Trophoblast cell (in vitro differentiated cells and primary cell): Measurements from ENCODE around the gene UBAC2.

ENCODE experiments used
- DNase-seq, 2 donors: peaks; one replicate each; pipeline ENCODE4 v3.0.0-alpha.2; 2016
- H2AFZ ChIP-seq: 2 replicates; pipeline ENCODE4 v1.6.1; 2013; ENCODE audit warnings: low read length, moderate library complexity, mild to moderate bottlenecking; ENCODE audit not compliant: insufficient read depth, poor library complexity
- H2AK5ac ChIP-seq: 2 replicates; pipeline ENCODE4 v1.6.1; 2013; ENCODE audit warnings: mild to moderate bottlenecking, low read length
- H2BK120ac ChIP-seq: 2 replicates; pipeline ENCODE4 v1.6.1; 2013; ENCODE audit warnings: low read length, mild to moderate bottlenecking, moderate library complexity; ENCODE audit not compliant: insufficient read depth, poor library complexity
- H2BK12ac ChIP-seq: 2 replicates; pipeline ENCODE4 v1.6.1; 2013; ENCODE audit warnings: mild to moderate bottlenecking, low read length, moderate library complexity
- H2BK5ac ChIP-seq: 2 replicates; pipeline ENCODE4 v1.6.1; 2013; ENCODE audit warnings: low read length, low read depth, moderate library complexity, mild to moderate bottlenecking; ENCODE audit not compliant: poor library complexity
- H3K14ac ChIP-seq: 2 replicates; pipeline ENCODE4 v1.6.1; 2013; ENCODE audit warnings: mild to moderate bottlenecking, low read length
- H3K18ac ChIP-seq: 2 replicates; pipeline ENCODE4 v1.6.1; 2013; ENCODE audit warnings: mild to moderate bottlenecking, low read length
- H3K23ac ChIP-seq: 2 replicates; pipeline ENCODE4 v1.6.1; 2013; ENCODE audit warnings: low read length
- H3K27ac ChIP-seq: 2 replicates; pipeline ENCODE4 v1.5.1; 2013; ENCODE audit warnings: low read depth, mild to moderate bottlenecking, inconsistent platforms, low read length, moderate library complexity
- H3K27me3 ChIP-seq: 2 replicates; pipeline ENCODE4 v1.6.1; 2013; ENCODE audit warnings: inconsistent platforms, mild to moderate bottlenecking, low read length, moderate library complexity; ENCODE audit not compliant: insufficient read depth
- H3K36me3 ChIP-seq, 2 experiments: 1 replicate in 1 of 2; 2 replicates in 1 of 2; pipeline ENCODE4 v1.6.1; 2013; ENCODE audit warnings: low read length in 2 of 2, mild to moderate bottlenecking in 2 of 2, moderate library complexity in 1 of 2; ENCODE audit not compliant: insufficient read depth in 2 of 2, control insufficient read depth in 1 of 2
- H3K4ac ChIP-seq: 2 replicates; pipeline ENCODE4 v1.6.1; 2013; ENCODE audit warnings: low read depth, mild to moderate bottlenecking, low read length, moderate library complexity
- H3K4me1 ChIP-seq, 2 experiments: 1 replicate in 1 of 2; 2 replicates in 1 of 2; pipeline ENCODE4 v1.6.1; 2013; ENCODE audit warnings: low read length in 2 of 2, mild to moderate bottlenecking in 2 of 2, moderate library complexity in 1 of 2; ENCODE audit not compliant: insufficient read depth in 2 of 2, control insufficient read depth in 1 of 2
- H3K4me2 ChIP-seq: 2 replicates; pipeline ENCODE4 v1.6.1; 2013; ENCODE audit warnings: inconsistent platforms, mild to moderate bottlenecking, low read length, moderate library complexity
- H3K4me3 ChIP-seq: 2 replicates; pipeline ENCODE4 v1.5.1; 2013; ENCODE audit warnings: mild to moderate bottlenecking, low read depth, low read length, inconsistent platforms
- H3K79me1 ChIP-seq: one replicate; pipeline ENCODE4 v1.6.1; 2013; ENCODE audit warnings: low read length
- H3K79me2 ChIP-seq: 2 replicates; pipeline ENCODE4 v1.6.1; 2013; ENCODE audit warnings: low read length, mild to moderate bottlenecking; ENCODE audit not compliant: control insufficient read depth, insufficient read depth, poor library complexity
- H3K9ac ChIP-seq: 2 replicates; pipeline ENCODE4 v1.6.1; 2013; ENCODE audit warnings: mild to moderate bottlenecking, low read length
- H3K9me3 ChIP-seq: 2 replicates; pipeline ENCODE4 v1.6.1; 2013; ENCODE audit warnings: low read depth, mild to moderate bottlenecking, control low read depth, inconsistent platforms, low read length; ENCODE audit not compliant: insufficient read depth
- H4K12ac ChIP-seq: 2 replicates; pipeline ENCODE4 v1.6.1; 2013; ENCODE audit warnings: low read depth, mild to moderate bottlenecking, low read length, moderate library complexity
- H4K8ac ChIP-seq: 2 replicates; pipeline ENCODE4 v1.6.1; 2013; ENCODE audit warnings: low read depth, mild to moderate bottlenecking, low read length, moderate library complexity
- H4K91ac ChIP-seq: one replicate; pipeline ENCODE4 v1.6.1; 2013; ENCODE audit warnings: low read depth, mild to moderate bottlenecking, low read length, moderate library complexity
- WGBS: extraction: QIAGEN DNeasy Blood & Tissue Kit; methylation state at CpG from one replicate; pipeline ENCODE4 v1.1.7; 2013; ENCODE audit warnings: missing lambda C conversion rate; ENCODE audit not compliant: insufficient read length, insufficient coverage; ENCODE audit errors: extremely low coverage; 5-methylcytosine and 5-hydroxymethylcytosine counted together

UBAC2 gene

DNA sequence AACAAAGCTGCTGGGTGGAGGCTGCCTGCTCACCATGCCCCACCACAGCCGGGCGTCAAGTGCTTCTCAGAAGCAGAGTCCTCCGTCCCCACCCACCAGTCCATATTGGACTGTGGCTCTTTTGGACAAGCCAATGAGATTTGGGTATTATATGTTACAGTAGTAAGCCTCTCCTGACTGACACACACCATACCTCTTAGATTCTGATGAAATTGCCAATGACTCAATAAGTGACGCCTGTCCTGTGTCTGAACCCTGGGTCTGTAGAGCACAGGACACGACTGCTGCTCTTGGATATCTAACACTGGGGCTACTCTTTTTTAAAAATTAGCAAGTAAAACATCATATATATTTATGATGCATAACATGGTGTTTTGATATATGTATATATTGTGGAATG is 44.8 kb upstream of the UBAC2 start:
- Histone ChIP-seq H3K9me3 (no peaks in the 10 kb centered on the region), H2BK12ac (peak overlapping the region; percentile 8), H2BK5ac (no peak overlapping the region), H3K9ac (no peak overlapping the region), H3K79me1 (peaks cover 1% of the 10 kb centered on the region), H2AFZ (no peak overlapping the region), H2BK120ac (no peak overlapping the region), H2AK5ac (no peak overlapping the region), H3K27ac (no peak overlapping the region), H4K8ac (no peak overlapping the region), H3K4me1 (peaks cover 5 to 14% of the 10 kb centered on the region in 2 experiments), H4K12ac (no peak overlapping the region), H3K14ac (no peak overlapping the region), H3K23ac (no peak overlapping the region), H3K4me2 (no peak overlapping the region), H3K18ac (no peak overlapping the region), H4K91ac (no peak overlapping the region), H3K4ac (no peak overlapping the region), H3K79me2 (no peaks in the 10 kb centered on the region), H3K4me3 (no peak overlapping the region), H3K36me3 (no peaks in the 10 kb centered on the region), H3K27me3 (no peaks in the 10 kb centered on the region)
- DNase-seq, result peak in 1 of 2 donors; percentile 38
- WGBS, result no CpG with 5 or more reads among the region's 5 CpGs

DNA sequence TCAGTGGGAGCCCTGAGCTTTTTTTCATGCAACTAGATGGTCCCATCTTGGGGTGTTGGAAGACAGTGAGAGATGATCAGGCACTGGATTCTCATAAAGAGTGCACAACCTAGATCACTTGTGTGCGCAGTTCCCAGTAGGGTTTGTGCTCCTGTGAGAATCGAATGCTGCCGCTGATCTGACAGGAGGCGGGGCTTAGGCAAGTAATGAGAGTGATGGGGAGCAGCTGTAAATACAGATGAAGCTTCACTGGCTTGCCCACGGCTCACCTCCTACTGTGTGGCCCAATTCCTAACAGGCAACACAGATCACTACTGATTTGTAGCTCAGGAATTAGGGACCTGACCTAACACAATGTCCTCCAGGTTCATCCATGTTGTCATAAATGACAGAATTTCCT is 43.6 kb upstream of the UBAC2 start:
- no peak overlapping the region for H3K9ac ChIP-seq
- H3K4me1 ChIP-seq, result peaks cover 4 to 11% of the 10 kb centered on the region in 2 experiments
- no CpG with 5 or more reads among the region's 5 CpGs for WGBS
- H3K18ac ChIP-seq, result no peak overlapping the region
- H3K9me3 ChIP-seq, result no peaks in the 10 kb centered on the region
- no peak overlapping the region for H3K4me2 ChIP-seq
- H3K79me2 ChIP-seq, result no peaks in the 10 kb centered on the region
- H2BK12ac ChIP-seq, result peak overlapping the region; percentile 8
- H3K4me3 ChIP-seq, result no peak overlapping the region
- no peak overlapping the region for H4K8ac ChIP-seq
- H3K14ac ChIP-seq, result no peak overlapping the region
- H3K79me1 ChIP-seq, result peaks cover 4% of the 10 kb centered on the region
- no peak overlapping the region for H3K4ac ChIP-seq
- no peak overlapping the region for H2BK120ac ChIP-seq
- no peak overlapping the region for H2AK5ac ChIP-seq
- no peak overlapping the region for H3K27ac ChIP-seq
- no peak overlapping the region for H2AFZ ChIP-seq
- no peak overlapping the region for H4K91ac ChIP-seq
- H3K27me3 ChIP-seq, result no peaks in the 10 kb centered on the region
- no peak overlapping the region for H4K12ac ChIP-seq
- H3K36me3 ChIP-seq, result no peaks in the 10 kb centered on the region
- DNase-seq, result no peak
- no peak overlapping the region for H2BK5ac ChIP-seq
- H3K23ac ChIP-seq, result no peak overlapping the region

DNA sequence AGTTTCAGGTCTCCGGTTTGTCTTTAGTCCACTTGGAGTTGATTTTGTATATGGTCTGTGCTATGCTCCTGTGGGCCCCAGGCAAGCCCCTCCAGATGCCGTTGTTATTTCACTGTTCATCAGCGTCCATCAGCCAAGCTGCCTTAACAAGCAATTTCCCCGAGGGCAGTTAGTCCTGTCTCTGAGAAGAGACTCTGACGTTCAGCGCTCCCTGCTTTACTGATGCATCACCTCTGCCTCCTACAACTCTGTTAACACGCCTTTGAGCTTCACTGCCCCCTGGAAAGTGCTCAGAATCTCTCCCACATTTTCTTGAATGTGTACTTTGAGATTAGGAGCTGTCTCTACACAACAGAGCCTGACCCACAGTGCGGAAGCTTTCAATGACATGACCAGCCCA is 41.8 kb upstream of the UBAC2 start:
- Histone ChIP-seq H2BK12ac (no peak overlapping the region), H3K18ac (no peak overlapping the region), H3K36me3 (no peaks in the 10 kb centered on the region), H3K23ac (no peak overlapping the region), H4K8ac (no peak overlapping the region), H3K4me2 (peak overlapping the region; percentile 44), H3K4ac (peak overlapping the region; percentile 23), H2AK5ac (no peak overlapping the region), H3K4me3 (no peak overlapping the region), H4K91ac (no peak overlapping the region), H2BK120ac (no peak overlapping the region), H3K9ac (no peak overlapping the region), H3K79me1 (peaks cover 7% of the 10 kb centered on the region), H3K27me3 (no peaks in the 10 kb centered on the region), H2AFZ (no peak overlapping the region), H3K79me2 (no peaks in the 10 kb centered on the region), H3K4me1 (peaks cover 7 to 16% of the 10 kb centered on the region in 2 experiments), H3K14ac (peak overlapping the region; percentile 14), H4K12ac (no peak overlapping the region), H3K9me3 (no peaks in the 10 kb centered on the region), H3K27ac (peak overlapping the region; percentile 73), H2BK5ac (no peak overlapping the region)
- DNase-seq, result peak; percentile 84 to 86
- no CpG with 5 or more reads among the region's 8 CpGs for WGBS

DNA sequence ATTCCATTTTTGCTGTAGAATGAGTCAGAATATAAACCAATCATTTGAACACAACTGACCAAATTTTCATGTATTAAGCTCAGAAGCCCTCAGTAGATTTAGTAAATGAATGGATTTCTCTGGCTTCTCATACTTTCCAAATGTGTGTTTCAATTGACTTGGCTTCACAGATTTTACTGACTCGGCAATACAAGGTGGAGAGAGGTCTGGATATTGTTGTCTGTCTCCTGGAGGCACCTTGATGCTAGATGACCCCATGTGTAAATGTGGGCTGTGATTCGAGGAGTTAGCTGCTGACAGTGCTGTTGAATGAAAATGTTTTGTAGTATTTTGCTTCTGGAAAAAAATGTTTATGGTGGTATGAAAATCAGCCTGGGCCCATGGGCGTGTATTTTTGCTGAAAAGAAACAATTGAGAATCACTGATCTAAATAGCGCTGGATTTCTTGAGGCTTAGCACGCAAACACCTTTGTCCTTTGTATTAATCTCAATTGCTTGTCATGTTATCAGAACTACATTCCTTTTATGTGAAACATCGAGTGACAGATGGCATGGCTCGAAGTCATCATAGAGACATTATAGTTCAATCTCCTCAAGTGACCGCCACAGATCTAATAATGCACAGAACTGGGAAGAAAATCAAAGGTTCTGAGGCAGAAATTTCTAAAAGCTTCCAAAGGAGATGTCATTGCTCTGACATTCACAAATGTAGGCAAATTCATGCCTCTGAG is 41.2 kb upstream of the UBAC2 start:
- no CpG with 5 or more reads among the region's 8 CpGs for WGBS
- peaks cover 7% of the 10 kb centered on the region for H3K79me1 ChIP-seq
- H3K18ac ChIP-seq, result no peak overlapping the region
- no peak overlapping the region for H3K23ac ChIP-seq
- no peak overlapping the region for H3K4ac ChIP-seq
- no peak overlapping the region for H2BK12ac ChIP-seq
- H3K4me3 ChIP-seq, result no peak overlapping the region
- H3K14ac ChIP-seq, result no peak overlapping the region
- no peak overlapping the region for H3K9ac ChIP-seq
- no peaks in the 10 kb centered on the region for H3K36me3 ChIP-seq
- H2AK5ac ChIP-seq, result no peak overlapping the region
- no peak overlapping the region for H4K91ac ChIP-seq
- no peak overlapping the region for H2BK5ac ChIP-seq
- peak overlapping the region; percentile 44 for H3K4me2 ChIP-seq
- H2BK120ac ChIP-seq, result no peak overlapping the region
- H3K79me2 ChIP-seq, result no peaks in the 10 kb centered on the region
- peaks cover 7 to 16% of the 10 kb centered on the region in 2 experiments for H3K4me1 ChIP-seq
- peak; percentile 14 to 57 for DNase-seq
- no peaks in the 10 kb centered on the region for H3K27me3 ChIP-seq
- H3K9me3 ChIP-seq, result no peaks in the 10 kb centered on the region
- H3K27ac ChIP-seq, result peak overlapping the region; percentile 73
- H4K12ac ChIP-seq, result no peak overlapping the region
- no peak overlapping the region for H4K8ac ChIP-seq
- H2AFZ ChIP-seq, result no peak overlapping the region
